Measurements from ENCODE around the gene SMAP1.

SMAP1 gene

DNA sequence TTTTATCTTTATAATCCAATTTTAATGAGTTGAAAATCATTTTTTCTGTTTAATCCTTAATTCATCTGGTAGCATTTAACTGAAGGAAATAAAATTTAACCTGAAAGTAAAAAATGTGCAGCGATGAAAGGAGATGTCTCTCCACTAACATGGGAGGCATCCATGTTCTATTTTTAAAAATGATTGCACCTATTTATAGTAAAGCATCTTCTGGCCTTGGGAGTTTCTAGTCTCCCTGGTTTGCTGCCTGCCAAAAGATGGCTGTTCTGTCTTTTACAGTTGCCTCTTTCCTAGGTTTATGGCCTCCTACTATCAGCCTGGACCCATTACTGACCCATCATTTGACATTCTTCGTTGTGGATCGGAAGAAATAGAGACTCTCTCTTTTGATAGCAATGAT, 146.2 kb downstream of the SMAP1 start:
- no peak overlapping the region for H3K4me3 Mint-ChIP-seq
- no peaks in the 10 kb centered on the region for H3K27me3 Mint-ChIP-seq
- no peak for ATAC-seq (ENCODE audit: low read depth)
- DNase-seq (ENCODE audit: low spot score in 2 of 2), result no peak
- H3K36me3 Mint-ChIP-seq, result peaks cover 20% of the 10 kb centered on the region
- H3K9me3 Mint-ChIP-seq, result no peaks in the 10 kb centered on the region
- H3K27ac Mint-ChIP-seq, result no peak overlapping the region
- no peaks in the 10 kb centered on the region for H3K4me1 Mint-ChIP-seq

DNA sequence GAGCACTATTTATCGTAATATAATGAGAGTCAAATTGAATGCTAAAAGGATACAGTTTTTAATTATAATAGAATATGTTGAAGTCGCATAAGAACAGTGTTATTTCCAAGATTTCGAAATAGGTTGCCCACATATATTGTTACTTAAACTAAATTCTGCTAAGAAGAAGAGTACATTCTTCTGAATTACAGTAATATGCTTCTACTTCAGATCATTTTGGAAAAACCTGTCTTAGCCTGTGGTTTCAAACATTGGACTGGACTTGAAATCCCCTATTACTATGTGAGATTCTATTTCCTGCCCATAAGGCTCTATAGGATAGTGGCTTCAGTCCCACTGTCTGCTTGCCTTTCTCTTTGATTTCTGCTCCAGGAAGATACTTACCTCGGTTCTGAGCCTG, 152.0 kb downstream of the SMAP1 start:
- no peaks in the 10 kb centered on the region for H3K27me3 Mint-ChIP-seq
- H3K4me3 Mint-ChIP-seq, result no peak overlapping the region
- H3K4me1 Mint-ChIP-seq, result no peaks in the 10 kb centered on the region
- H3K36me3 Mint-ChIP-seq, result peaks cover 17% of the 10 kb centered on the region
- peaks cover 6% of the 10 kb centered on the region for H3K9me3 Mint-ChIP-seq
- no peak for DNase-seq (ENCODE audit: low spot score in 2 of 2)
- H3K27ac Mint-ChIP-seq, result no peak overlapping the region
- ATAC-seq (ENCODE audit: low read depth), result no peak

DNA sequence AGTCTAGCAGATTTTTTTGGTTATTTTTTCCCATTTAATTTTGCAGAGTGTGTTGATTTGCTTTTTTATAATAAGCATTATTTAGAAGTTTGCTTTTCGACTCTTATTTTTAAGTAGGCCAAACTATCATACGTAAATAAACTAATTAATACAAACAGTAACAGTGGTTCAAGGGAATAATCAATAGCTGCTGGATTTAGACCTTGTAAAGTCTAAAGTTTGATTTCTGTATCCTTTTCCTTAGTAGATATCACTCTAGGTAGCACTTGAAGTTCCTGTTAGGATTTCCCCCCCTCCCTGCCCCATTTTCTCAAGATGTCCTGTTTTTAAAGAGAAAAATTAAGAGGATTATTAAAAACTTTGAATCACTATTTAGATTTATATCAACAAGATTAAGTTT, 153.1 kb downstream of the SMAP1 start:
- ATAC-seq (ENCODE audit: low read depth) (no peak), DNase-seq (ENCODE audit: low spot score in 2 of 2) (no peak)
- no peaks in the 10 kb centered on the region for H3K27me3 Mint-ChIP-seq
- H3K4me1 Mint-ChIP-seq, result no peaks in the 10 kb centered on the region
- peaks cover 6% of the 10 kb centered on the region for H3K9me3 Mint-ChIP-seq
- H3K36me3 Mint-ChIP-seq, result peaks cover 19% of the 10 kb centered on the region
- H3K4me3 Mint-ChIP-seq, result no peak overlapping the region
- no peak overlapping the region for H3K27ac Mint-ChIP-seq

DNA sequence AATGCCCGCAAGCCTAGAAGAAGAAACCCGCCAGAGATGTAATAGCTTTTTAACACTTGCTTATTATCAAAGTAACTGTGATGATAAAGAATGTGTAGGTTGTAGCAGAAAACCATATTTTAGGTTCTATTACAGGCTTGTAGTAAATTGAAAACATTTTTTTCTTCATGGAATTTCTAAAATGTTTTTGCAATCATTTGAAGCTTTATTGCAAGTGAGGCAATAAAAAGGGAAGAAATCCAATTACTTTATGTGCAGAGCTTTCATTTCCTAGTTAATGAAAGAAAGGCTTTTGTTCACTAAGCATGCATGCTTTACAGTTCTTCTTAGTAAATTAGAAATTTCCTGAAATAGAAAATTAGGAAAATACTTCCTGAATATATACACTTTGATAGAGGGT, 154.1 kb downstream of the SMAP1 start:
- Mint-ChIP-seq H3K4me1 (no peaks in the 10 kb centered on the region), H3K36me3 (peaks cover 18% of the 10 kb centered on the region), H3K4me3 (no peak overlapping the region), H3K27me3 (no peaks in the 10 kb centered on the region), H3K9me3 (peaks cover 6% of the 10 kb centered on the region), H3K27ac (no peak overlapping the region)
- DNase-seq (ENCODE audit: low spot score in 2 of 2) (no peak), ATAC-seq (ENCODE audit: low read depth) (no peak)

DNA sequence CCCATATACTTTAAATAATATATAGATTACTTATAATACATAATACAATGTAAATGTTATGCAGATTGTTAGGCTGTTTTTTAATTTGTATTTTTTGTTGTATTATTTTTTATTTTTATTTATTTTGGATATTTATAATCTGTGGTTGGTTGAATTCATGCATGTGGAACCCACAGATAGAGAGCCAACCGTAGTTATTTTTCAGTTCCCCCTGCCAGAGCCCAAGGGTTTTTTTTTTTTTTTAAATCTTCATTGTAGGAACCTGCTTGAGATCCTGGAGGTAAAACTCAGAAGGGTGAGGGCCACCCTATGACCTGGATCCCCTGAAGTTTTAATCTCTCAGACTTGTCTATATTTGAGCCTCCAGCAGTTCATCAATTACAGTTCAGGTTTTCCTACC, 156.0 kb downstream of the SMAP1 start:
- no peak overlapping the region for H3K27ac Mint-ChIP-seq
- H3K4me3 Mint-ChIP-seq, result no peak overlapping the region
- no peaks in the 10 kb centered on the region for H3K4me1 Mint-ChIP-seq
- H3K9me3 Mint-ChIP-seq, result peaks cover 6% of the 10 kb centered on the region
- H3K36me3 Mint-ChIP-seq, result peaks cover 18% of the 10 kb centered on the region
- ATAC-seq (ENCODE audit: low read depth), result no peak
- DNase-seq (ENCODE audit: low spot score in 2 of 2), result no peak
- H3K27me3 Mint-ChIP-seq, result no peaks in the 10 kb centered on the region

DNA sequence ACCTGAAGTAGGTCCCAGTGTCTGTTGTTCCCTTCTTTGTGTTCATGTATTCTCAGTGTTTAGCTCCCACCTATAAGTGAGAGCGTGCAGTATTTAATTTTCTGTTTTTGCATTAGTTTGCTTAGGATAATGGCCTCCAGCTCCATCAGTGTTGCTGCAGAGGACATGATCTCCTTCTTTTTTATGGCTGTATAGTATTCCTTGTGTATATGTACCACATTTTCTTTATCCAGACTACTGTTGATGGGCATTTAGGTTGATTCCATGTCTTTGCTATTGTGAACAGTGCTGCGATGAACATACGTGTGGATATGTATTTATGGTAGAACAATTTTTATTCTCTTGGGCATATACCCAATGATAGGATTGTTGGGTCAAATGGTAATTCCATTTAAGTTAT, 163.7 kb downstream of the SMAP1 start:
- no peaks in the 10 kb centered on the region for H3K9me3 Mint-ChIP-seq
- no peak overlapping the region for H3K4me3 Mint-ChIP-seq
- DNase-seq (ENCODE audit: low spot score in 2 of 2) (no peak), ATAC-seq (ENCODE audit: low read depth) (no peak)
- H3K27me3 Mint-ChIP-seq, result no peaks in the 10 kb centered on the region
- peaks cover 16% of the 10 kb centered on the region for H3K36me3 Mint-ChIP-seq
- H3K27ac Mint-ChIP-seq, result no peak overlapping the region
- no peaks in the 10 kb centered on the region for H3K4me1 Mint-ChIP-seq

DNA sequence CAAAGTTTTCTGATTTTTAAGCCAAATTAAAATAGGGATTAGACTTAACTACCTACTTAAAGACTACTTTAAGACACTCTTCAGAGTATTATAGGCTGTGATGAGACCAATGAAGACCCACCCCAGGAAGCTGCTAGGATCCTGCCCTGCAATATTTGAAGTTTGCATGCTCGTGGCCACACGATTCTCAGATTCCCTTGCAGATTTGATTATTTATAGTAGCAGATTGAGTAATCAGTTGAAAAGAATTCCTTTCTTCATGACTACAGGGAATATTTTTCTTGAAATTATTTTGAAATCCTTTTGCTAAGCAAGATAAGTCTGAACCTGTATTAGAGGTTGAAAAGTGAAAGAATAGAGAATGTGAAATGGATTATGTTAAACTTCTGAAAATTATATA, 166.8 kb downstream of the SMAP1 start:
- DNase-seq (ENCODE audit: low spot score in 2 of 2), result no peak
- Mint-ChIP-seq H3K4me1 (no peaks in the 10 kb centered on the region), H3K4me3 (no peak overlapping the region), H3K36me3 (peaks cover 23% of the 10 kb centered on the region), H3K27ac (no peak overlapping the region), H3K27me3 (no peaks in the 10 kb centered on the region), H3K9me3 (no peaks in the 10 kb centered on the region)
- ATAC-seq (ENCODE audit: low read depth), result no peak

DNA sequence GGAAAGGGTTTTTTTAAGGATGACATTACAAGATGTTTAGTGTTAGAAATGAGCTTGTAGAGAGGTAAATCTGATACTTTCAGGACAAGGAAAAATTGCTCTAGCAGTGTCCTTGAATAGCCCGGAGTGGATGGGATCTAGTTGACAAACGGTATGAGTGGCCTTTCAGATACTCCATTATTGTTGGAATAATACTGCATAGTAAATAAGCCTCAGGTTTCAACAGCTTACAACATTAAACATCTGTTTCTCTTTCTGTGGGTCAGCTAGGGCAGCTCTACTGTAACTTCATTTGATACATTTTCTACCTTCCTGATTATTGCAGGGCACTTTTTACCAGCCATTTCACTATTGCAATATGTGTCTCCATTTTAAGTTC, 171.2 kb downstream of the SMAP1 start:
- Mint-ChIP-seq H3K9me3 (no peaks in the 10 kb centered on the region), H3K27me3 (no peaks in the 10 kb centered on the region), H3K4me1 (no peaks in the 10 kb centered on the region), H3K27ac (no peak overlapping the region), H3K4me3 (no peak overlapping the region), H3K36me3 (peaks cover 17% of the 10 kb centered on the region)
- DNase-seq (ENCODE audit: low spot score in 2 of 2), result no peak
- ATAC-seq (ENCODE audit: low read depth), result no peak

DNA sequence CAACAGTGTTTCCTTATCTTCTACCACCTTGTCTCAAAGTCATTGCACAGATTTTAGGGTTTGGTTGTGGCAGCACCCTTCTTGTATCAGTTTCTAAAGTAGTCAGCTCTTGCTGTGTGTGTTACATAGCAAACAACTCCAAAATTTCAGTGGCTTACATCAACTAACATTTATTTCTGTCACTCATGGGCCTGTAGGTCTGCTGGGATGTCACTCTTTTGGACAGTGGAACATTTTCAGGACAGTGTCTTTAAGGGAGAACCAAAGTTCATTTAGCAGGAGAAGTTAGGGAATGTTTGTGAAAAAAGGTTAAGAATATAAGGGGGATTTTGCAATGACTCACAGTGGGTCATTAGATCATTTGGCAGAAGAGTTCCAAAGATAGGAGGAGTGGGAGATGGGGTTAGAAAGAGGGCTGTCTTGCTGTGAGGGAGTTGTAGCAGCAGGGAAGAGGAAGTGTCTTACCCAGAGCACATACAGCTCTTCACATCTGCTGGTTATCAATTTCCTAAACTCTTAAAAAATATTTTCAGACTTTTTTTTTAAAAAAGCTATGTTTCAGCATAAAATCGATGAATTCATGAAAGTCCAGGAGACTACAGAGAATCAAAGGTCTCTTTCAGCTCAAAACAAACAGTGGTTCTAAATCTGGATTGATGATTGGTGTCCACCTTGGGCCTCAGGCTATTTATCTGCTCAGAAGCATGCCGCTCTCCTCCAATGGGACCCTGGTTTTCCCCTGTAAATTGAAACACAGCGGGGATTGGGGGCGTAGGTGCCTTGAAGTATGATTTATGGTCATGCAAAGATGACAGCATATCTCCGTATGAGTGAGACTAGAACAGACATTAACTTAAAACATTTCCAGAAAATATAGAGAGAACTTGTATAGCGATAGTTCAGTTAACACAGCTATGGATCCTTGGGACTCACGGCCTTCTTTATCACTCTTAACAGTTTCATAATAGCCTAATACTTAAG, 171.9 kb downstream of the SMAP1 start:
- no peaks in the 10 kb centered on the region for H3K27me3 Mint-ChIP-seq
- H3K27ac Mint-ChIP-seq, result no peak overlapping the region
- H3K4me1 Mint-ChIP-seq, result no peaks in the 10 kb centered on the region
- no peak overlapping the region for H3K4me3 Mint-ChIP-seq
- peaks cover 17% of the 10 kb centered on the region for H3K36me3 Mint-ChIP-seq
- H3K9me3 Mint-ChIP-seq, result no peaks in the 10 kb centered on the region
- no peak for ATAC-seq (ENCODE audit: low read depth)
- no peak for DNase-seq (ENCODE audit: low spot score in 2 of 2)

DNA sequence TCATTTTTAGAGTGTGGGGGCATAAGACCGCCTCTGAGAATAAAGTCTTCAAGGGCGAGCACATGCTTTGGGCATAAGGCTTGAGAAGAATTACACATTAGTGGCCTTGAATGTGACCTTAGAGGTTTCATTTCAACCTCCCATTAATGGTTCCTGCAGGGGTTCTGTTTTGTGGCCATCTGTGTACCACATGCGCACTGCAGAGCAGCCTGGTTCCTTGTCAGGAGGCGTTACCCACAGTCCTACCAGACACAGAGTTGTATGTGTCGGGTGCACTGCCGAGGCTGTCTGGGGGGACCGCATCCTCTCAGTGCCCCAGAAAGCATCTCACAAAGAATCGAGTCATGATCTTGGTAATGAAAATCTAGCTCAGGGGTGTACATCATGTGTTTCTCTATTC, 173.4 kb downstream of the SMAP1 start:
- ATAC-seq (ENCODE audit: low read depth) (no peak), DNase-seq (ENCODE audit: low spot score in 2 of 2) (no peak)
- H3K4me3 Mint-ChIP-seq, result no peak overlapping the region
- H3K27ac Mint-ChIP-seq, result no peak overlapping the region
- peaks cover 20% of the 10 kb centered on the region for H3K36me3 Mint-ChIP-seq
- H3K4me1 Mint-ChIP-seq, result no peaks in the 10 kb centered on the region
- no peaks in the 10 kb centered on the region for H3K9me3 Mint-ChIP-seq
- H3K27me3 Mint-ChIP-seq, result no peaks in the 10 kb centered on the region

DNA sequence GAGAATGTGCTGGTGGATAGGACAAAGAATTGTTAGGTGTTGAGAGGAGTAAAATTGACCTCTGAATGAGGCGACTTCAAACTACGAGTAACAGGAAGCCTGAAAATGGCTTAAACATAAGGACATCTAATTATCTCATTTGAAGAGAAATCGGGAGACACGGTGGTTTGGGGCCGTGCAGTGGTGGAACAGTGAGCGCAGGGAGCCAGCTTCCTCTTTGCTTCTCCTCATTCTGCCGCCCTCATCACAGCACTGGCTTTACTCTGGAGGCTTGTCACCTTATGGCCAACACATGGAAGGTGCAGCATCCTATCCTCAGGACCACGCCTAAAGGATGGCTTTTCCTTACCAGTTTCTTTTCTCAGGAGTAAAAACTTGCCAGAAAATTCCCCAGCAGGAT, 174.9 kb downstream of the SMAP1 start:
- ATAC-seq (ENCODE audit: low read depth), result no peak
- no peak for DNase-seq (ENCODE audit: low spot score in 2 of 2)
- Mint-ChIP-seq H3K27me3 (no peaks in the 10 kb centered on the region), H3K4me1 (peaks cover 3% of the 10 kb centered on the region), H3K9me3 (no peaks in the 10 kb centered on the region), H3K4me3 (no peak overlapping the region), H3K36me3 (peaks cover 23% of the 10 kb centered on the region), H3K27ac (no peak overlapping the region)

DNA sequence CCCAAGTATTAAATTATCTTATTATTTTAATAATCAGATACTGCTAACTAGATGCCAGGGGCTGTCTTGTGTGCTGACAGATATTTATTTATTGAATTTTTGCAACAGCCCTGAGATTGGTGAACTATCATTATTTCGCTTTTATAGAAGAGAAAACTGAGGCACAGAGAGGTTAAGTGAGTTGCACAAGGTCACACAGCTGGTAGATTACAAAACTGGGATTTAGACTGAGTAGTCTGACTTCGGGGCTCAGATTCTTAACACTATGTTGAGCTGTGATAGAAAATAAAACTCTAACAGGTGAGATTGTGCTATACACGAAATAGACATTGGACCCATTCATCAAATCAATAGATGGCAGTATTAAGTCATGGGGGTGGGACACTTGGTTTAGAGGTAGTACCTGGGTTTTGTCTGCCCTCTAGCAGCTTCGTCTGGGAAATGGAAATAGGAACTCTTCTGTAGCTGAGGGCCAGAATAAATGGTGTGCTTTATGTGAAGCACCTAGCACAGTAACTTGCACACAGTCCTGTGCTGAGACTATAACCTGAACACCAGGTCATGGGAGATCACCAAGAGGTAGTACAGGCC, 175.7 kb downstream of the SMAP1 start:
- peaks cover 21% of the 10 kb centered on the region for H3K36me3 Mint-ChIP-seq
- no peak for ATAC-seq (ENCODE audit: low read depth)
- no peak overlapping the region for H3K27ac Mint-ChIP-seq
- H3K27me3 Mint-ChIP-seq, result no peaks in the 10 kb centered on the region
- DNase-seq (ENCODE audit: low spot score in 2 of 2), result no peak
- H3K4me1 Mint-ChIP-seq, result peaks cover 7% of the 10 kb centered on the region
- no peaks in the 10 kb centered on the region for H3K9me3 Mint-ChIP-seq
- no peak overlapping the region for H3K4me3 Mint-ChIP-seq

DNA sequence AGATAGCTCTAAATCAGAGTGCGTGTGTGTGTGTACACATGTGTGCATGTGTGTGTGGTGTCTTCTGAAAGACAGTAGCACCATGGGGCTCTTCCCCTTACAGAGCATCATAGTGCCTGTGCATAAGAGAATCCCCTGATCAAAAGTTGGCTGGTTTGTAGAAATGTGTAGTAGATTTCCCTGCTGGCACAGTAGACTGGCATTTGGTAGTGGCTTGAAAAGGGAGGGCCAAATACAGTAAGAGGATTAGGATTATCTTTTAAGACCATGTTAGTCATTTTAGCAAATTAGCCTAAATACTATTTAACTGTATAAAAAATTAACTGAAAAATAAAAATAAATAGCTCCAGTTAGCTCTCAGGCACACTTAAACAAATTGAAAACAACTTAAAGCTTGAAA, 176.6 kb downstream of the SMAP1 start:
- no peaks in the 10 kb centered on the region for H3K27me3 Mint-ChIP-seq
- no peak overlapping the region for H3K4me3 Mint-ChIP-seq
- H3K36me3 Mint-ChIP-seq, result peaks cover 18% of the 10 kb centered on the region
- H3K4me1 Mint-ChIP-seq, result peaks cover 11% of the 10 kb centered on the region
- no peaks in the 10 kb centered on the region for H3K9me3 Mint-ChIP-seq
- DNase-seq (ENCODE audit: low spot score in 2 of 2) (no peak), ATAC-seq (ENCODE audit: low read depth) (no peak)
- H3K27ac Mint-ChIP-seq, result no peak overlapping the region

DNA sequence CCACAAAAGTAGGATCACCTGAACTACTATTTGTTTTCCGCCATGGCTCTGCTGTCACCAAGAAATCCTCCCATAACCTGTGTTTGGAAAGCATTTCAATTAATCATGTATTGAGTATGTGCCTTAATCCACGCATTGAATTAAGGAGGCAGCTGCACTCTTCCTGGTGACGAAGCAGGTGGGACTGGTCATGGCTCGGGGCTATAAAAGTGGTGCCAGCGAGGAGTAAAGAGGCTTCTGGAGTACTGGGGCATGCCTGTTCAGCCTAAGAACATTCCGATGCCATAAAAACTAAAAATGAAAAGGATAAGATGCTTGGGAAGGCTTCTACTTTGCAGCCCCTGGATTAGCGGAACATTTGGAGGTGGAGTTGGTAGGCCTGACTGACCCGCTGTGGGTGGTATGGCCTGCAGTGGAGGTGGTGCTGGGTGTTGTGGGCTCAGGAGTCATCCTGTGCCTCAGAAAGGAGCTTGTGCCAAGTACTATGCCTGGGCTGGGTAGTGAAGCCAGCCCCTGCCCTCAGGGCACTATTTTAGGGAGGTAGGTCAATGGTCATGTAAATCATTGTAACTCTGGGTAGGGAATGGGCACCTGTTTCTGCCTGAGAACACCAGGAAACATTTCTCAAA, 178.6 kb downstream of the SMAP1 start:
- H3K4me3 Mint-ChIP-seq, result no peak overlapping the region
- peaks cover 11% of the 10 kb centered on the region for H3K4me1 Mint-ChIP-seq
- peaks cover 15% of the 10 kb centered on the region for H3K36me3 Mint-ChIP-seq
- DNase-seq (ENCODE audit: low spot score in 2 of 2) (no peak), ATAC-seq (ENCODE audit: low read depth) (no peak)
- no peaks in the 10 kb centered on the region for H3K9me3 Mint-ChIP-seq
- H3K27me3 Mint-ChIP-seq, result no peaks in the 10 kb centered on the region
- H3K27ac Mint-ChIP-seq, result no peak overlapping the region
